ENCODE measurements around the gene CASP7. TPM values are rescaled to one million over a fixed set of nuclear protein-coding genes. Genes with fewer than 3 reads are reported as not detected.

Gene CASP7
- total and polyA plus RNA-seq, 10 of the 15 experiments (the other 5 are each of a cell fraction or from before 2014, with no cell fraction given), result 23.7 to 34.4 (median 28.7) TPM

- DNase-seq (ENCODE audit: low read depth, low spot score) (no peak), ATAC-seq (no peak), FAIRE-seq (no peak)
- POLR2A ChIA-PET, result no interaction called here
- intact Hi-C loops (cut with micrococcal nuclease; ENCODE audit: unreplicated experiment), result no loop called here
- H4K20me1 ChIP-seq (ENCODE audit: control insufficient read depth, insufficient read depth), result no peaks in the 10 kb centered on the region
- no peaks in the 10 kb centered on the region for H3K36me3 ChIP-seq (ENCODE audit: control insufficient read depth in 2 of 2, insufficient read depth in 2 of 2, low read length in 1 of 2)
- no peaks in the 10 kb centered on the region; the same call in 2 of the 3 replicates for H3K9me3 ChIP-seq (replicated peaks; ENCODE audit: control insufficient read depth, insufficient read depth, low read length)
- 32% methylated on average over 1 of the region's 1 CpG for WGBS (ENCODE audit: insufficient coverage, insufficient replicate concordance, low lambda C conversion rate, missing lambda C conversion rate)
- H3K4me2 ChIP-seq (ENCODE audit: control insufficient read depth, insufficient read depth), result no peak overlapping the region
- RAD21 ChIA-PET (ENCODE audit: unreplicated experiment), result no interaction called here
- TF ChIP-seq FOXM1 (IDR thresholded peaks at IDR 0.05; ENCODE audit: low read depth, low read length) (no peak), ATF2 (IDR thresholded peaks at IDR 0.05; ENCODE audit: low read length) (no peak), CEBPB (IDR thresholded peaks at IDR 0.05; ENCODE audit: borderline replicate concordance in 1 of 2, low read depth in 2 of 2, low read length in 2 of 2) (no peak), ZNF622 (IDR thresholded peaks at IDR 0.05) (no peak), PRDM15 (CRISPR knock-in tag; IDR thresholded peaks at IDR 0.05) (no peak), FOS (IDR thresholded peaks at IDR 0.05; ENCODE audit: borderline replicate concordance, extremely low read depth, insufficient read length) (no peak), ZNF217 (IDR thresholded peaks at IDR 0.05) (no peak), RUNX3 (IDR thresholded peaks at IDR 0.05; ENCODE audit: low read length) (no peak), JUND (IDR thresholded peaks at IDR 0.05; ENCODE audit: low read depth, low read length) (no peak), SMAD5 (IDR thresholded peaks at IDR 0.05; ENCODE audit: low read depth) (no peak), SIN3A (IDR thresholded peaks at IDR 0.05; ENCODE audit: low read depth, low read length) (no peak), ELK1 (IDR thresholded peaks at IDR 0.05; ENCODE audit: low read depth, low read length) (no peak), REST (IDR thresholded peaks at IDR 0.05; ENCODE audit: low read depth, low read length) (no peak), EP300 (IDR thresholded peaks at IDR 0.05; ENCODE audit: borderline replicate concordance in 1 of 2, control insufficient read depth in 1 of 2, low read depth in 2 of 2, low read length in 2 of 2) (no peak), PAX8 (IDR thresholded peaks at IDR 0.05) (no peak)
- no peaks in the 10 kb centered on the region; a peak in 2 of 4 replicates for H3K27me3 ChIP-seq (replicated peaks in 1 of 2; ENCODE audit: control insufficient read depth in 2 of 2, insufficient read depth in 2 of 2, low read length in 1 of 2)
- H3K4me1 ChIP-seq (ENCODE audit: control insufficient read depth, insufficient read depth, low read length), result no peaks in the 10 kb centered on the region
- H3K4me3 ChIP-seq, result no peak overlapping the region
- no peak overlapping the region for H3K9ac ChIP-seq (ENCODE audit: control insufficient read depth, insufficient read depth, low read length)
- BruUV-seq (replicated peaks), result no TSS peak
- no peak overlapping the region for H3K27ac ChIP-seq (ENCODE audit: control insufficient read depth, insufficient read depth)
- no peaks in the 10 kb centered on the region for H3K79me2 ChIP-seq (ENCODE audit: control insufficient read depth, insufficient read depth, low read length)
- CTCF ChIA-PET, result interaction anchor here (2.1 kb wide), 1 partner anchor 12 kb away, joined by 5 read pairs; no protein-coding TSS in a partner anchor
- H2AFZ ChIP-seq (ENCODE audit: control insufficient read depth, low read depth, low read length), result no peak overlapping the region
- in situ Hi-C loops (cut with MboI), result no loop called here
- SMC1A ChIA-PET (ENCODE audit: uncharacterized antibody, unreplicated experiment), result interaction anchor here (2.3 kb wide), 1 partner anchor 10 kb away, joined by 5 read pairs; no protein-coding TSS in a partner anchor
These were observed 84.9 kb downstream of the CASP7 start for GRCh38 chr10:113764582-113764981.
